HPDE6-E6E7 (cell line): ENCODE data around the gene FSD2.

ENCODE experiments used
- DNase-seq: peaks from one replicate; pipeline ENCODE4 v3.0.0; 2011; ENCODE audit warnings: missing footprints; ENCODE audit errors: extremely low spot score

Gene FSD2

GRCh38 chr15:82805994-82806406, at the start of gene FSD2:
Gene FSD2 (minus strand): TSS chr15:82806069. CDS start chr15:82787390, 18,679 bp downstream.
- no peak for DNase-seq

GRCh38 chr15:82854554-82854953, 48.7 kb upstream of the FSD2 start:
- no peak for DNase-seq

- no peak for DNase-seq
These were observed 47.2 kb upstream of the FSD2 start for GRCh38 chr15:82852941-82853561.

GRCh38 chr15:82851981-82852511, 46.2 kb upstream of the FSD2 start:
- no peak for DNase-seq

GRCh38 chr15:82851306-82851850, 45.5 kb upstream of the FSD2 start:
- no peak for DNase-seq

- DNase-seq: no peak
These were observed 44.9 kb upstream of the FSD2 start for GRCh38 chr15:82850731-82851130.

- peak; percentile 54 for DNase-seq
These were observed 44.0 kb upstream of the FSD2 start for GRCh38 chr15:82849556-82850512.

GRCh38 chr15:82848241-82848993, 42.5 kb upstream of the FSD2 start:
- no peak for DNase-seq

- DNase-seq: no peak
These were observed 41.8 kb upstream of the FSD2 start for GRCh38 chr15:82847703-82848102.

- no peak for DNase-seq
These were observed 40.8 kb upstream of the FSD2 start for GRCh38 chr15:82846621-82847020.

GRCh38 chr15:82845686-82846085, 39.8 kb upstream of the FSD2 start:
- no peak for DNase-seq

GRCh38 chr15:82843566-82843965, 37.7 kb upstream of the FSD2 start:
- DNase-seq: no peak

- DNase-seq: no peak
These were observed 34.3 kb upstream of the FSD2 start for GRCh38 chr15:82840166-82840565.

- no peak for DNase-seq
These were observed 33.3 kb upstream of the FSD2 start for GRCh38 chr15:82839136-82839535.

GRCh38 chr15:82838096-82838735, 32.3 kb upstream of the FSD2 start:
- DNase-seq: no peak

GRCh38 chr15:82835391-82835917, 29.6 kb upstream of the FSD2 start:
- no peak for DNase-seq

GRCh38 chr15:82833362-82833682, 27.5 kb upstream of the FSD2 start:
- no peak for DNase-seq

- DNase-seq: peak; percentile 84
These were observed 26.9 kb upstream of the FSD2 start for GRCh38 chr15:82832601-82833361.

- no peak for DNase-seq
These were observed 26.2 kb upstream of the FSD2 start for GRCh38 chr15:82831894-82832600.
